HG02970 (cell line): ENCODE measurements around the gene COX4I2.

Experiments used
- ATAC-seq: cut with Tn5 transposase; IDR thresholded peaks from one replicate; pipeline ENCODE4 v1.9.1; 2021; ENCODE audit warnings: mild to moderate bottlenecking, moderate library complexity, moderate number of reproducible peaks; ENCODE audit not compliant: unreplicated experiment, low FRiP score

COX4I2 gene

GRCh38 chr20:31674895-31675827 is 37.4 kb downstream of the COX4I2 start:
- ATAC-seq = no peak

DNA sequence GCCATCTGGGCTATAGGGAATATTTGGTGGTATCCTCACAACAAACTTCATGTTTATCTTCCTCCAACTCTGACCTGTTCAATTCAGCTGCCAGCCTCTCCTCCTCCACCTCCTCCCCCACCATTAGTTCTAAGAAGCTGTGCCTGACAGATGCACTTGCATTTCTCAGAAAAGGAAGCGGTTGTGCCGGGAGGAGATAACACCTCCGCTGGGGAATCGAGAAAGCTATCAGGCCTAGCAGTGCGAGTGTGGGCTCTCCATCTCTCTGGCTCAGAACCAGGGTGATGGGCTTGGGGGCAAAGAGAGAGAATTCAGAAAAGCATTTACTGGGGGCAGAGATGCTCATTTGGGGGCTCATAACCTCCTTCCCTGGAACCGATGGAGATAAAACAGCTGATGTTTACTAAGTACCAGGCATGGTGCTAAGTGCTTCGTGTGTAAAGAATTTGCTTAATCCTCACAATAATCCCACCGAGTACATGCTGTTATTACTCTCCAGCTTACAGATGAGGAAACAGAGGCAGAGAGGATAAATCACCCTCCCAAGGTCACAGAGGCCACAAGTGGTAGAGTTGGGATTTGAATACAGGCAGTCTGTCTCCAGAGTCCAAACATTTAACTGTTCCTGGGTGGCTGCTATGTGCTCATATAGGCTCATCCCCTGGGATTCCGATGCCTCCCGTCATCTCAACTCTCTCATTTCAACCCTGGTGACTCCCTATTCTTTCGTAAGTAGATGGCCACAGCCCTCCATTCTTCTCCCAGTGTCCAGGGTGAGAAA is 38.3 kb downstream of the COX4I2 start:
- no peak for ATAC-seq

DNA sequence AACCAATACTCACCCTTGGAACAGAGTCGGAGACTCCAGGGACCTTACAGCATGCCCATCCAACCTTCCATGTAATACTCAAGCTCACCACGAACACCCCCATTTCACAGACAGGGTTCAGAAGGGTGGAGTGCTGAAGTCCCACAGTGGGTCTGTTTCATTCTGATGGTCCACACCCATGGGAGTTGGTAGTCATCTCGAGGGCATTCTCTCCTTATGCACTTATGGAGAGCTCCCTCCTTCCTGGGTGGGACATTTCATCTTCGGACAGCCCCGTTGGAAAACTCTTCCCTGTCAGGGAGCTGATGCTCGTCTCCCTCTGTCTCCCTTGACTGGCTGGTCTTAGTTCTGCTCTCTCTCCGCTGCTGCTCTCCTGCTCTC is 38.9 kb downstream of the COX4I2 start:
- ATAC-seq = no peak

DNA sequence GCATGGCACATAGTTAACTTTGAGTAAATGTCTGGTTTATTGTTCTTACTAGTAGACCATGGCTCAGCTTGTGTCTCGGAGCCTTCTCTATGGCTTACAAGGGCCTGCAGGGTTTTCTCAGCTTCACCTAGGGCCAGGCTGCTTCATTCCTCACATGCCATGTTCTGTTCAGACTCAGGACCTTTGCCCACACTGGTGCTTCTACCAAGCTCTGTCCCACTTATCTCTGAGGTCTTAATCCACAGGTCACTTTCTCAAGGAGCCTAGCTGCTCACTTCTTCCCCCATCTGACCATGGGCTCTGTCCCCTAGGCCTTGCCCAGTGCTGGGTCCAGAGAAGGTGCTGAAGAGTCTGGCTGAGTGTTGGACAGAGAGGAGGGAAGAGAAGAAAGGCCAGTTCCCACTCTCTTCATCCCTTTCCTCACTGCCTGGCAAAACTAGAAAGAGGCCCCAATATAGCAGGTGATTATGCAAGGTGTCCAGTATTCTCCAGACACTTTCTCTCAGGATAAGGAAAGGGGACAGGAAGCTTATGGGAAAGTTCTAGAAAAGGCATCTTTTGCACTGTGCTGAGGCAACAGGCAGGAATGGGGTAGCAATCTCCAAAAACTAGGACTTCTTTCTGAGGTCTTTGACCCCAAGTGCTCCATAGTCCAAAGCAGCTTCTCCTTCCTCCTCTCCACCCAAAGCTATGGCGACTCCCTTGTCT is 40.0 kb downstream of the COX4I2 start:
- no peak for ATAC-seq

GRCh38 chr20:31678389-31679356 is 41.0 kb downstream of the COX4I2 start:
- ATAC-seq = no peak

- ATAC-seq = no peak
These were observed 41.9 kb downstream of the COX4I2 start for GRCh38 chr20:31679357-31680285.

- no peak for ATAC-seq
These were observed 42.8 kb downstream of the COX4I2 start for GRCh38 chr20:31680286-31681127.

DNA sequence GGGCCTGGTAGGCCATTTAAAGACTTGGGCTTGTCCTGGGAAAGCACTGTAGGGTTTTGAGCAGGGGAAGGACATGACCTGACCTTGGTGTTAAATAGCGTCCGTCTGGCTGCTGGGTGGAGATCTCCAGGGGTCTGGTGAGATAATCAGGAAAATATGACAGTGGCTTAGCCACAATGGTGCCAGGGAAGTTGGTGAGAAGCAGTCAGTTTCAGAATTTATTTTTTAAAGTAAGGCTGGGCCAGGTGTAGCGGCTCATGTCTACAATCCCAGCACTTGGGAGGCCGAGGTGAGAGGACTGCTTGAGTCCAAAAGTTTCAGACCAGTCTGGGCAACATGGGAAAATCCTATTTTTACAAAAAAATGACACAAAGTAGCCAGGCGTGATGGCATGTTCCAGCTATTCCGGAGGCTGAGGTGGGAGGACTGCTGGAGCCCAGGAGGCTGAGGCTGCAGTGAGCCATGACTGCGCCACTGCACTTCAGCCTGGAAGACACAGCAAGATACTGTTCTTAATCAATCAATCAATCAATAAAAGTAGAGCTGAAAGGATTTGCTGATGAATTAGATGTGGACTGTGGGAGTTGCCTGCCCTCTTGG is 43.5 kb downstream of the COX4I2 start:
- no peak for ATAC-seq

DNA sequence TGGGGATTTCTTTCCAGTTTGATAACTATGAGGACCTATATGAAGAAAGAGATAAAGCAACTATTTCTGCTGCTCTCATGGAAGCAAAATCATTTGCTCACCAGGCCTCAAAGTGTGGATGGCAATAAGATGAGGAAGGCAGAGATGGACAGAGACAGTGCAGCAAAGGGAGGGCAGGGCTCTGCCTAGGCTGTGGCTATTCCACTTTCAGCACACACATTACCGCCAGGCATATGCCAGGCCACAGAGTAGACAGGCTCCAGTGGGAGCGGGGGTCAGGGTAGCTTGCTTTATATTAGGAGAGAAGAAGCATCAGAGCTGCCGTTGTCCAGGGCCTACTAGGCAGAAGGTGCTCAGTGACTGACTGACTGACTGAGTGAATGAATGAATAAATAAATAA is 44.1 kb downstream of the COX4I2 start:
- ATAC-seq = no peak

DNA sequence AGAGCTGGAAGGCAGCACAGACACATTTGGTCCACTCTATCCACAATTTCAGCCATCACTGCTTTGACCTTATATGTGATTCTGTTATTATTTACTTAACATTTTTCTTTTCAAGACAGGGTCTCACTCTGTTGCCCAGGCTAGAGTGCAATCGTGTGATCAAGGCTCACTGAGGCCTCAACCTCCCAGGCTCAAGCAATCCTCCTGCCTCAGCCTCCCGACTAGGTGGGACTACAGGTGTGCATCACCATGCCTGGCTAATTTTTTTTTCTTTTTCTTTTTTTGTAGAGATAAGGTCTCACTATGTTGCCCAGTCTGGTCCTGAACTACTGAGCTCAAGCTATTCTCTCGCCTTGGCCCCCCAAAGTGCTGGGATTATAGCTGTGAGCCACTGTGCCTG is 44.6 kb downstream of the COX4I2 start:
- no peak for ATAC-seq

GRCh38 chr20:31682927-31683326 is 45.2 kb downstream of the COX4I2 start:
- ATAC-seq = no peak

DNA sequence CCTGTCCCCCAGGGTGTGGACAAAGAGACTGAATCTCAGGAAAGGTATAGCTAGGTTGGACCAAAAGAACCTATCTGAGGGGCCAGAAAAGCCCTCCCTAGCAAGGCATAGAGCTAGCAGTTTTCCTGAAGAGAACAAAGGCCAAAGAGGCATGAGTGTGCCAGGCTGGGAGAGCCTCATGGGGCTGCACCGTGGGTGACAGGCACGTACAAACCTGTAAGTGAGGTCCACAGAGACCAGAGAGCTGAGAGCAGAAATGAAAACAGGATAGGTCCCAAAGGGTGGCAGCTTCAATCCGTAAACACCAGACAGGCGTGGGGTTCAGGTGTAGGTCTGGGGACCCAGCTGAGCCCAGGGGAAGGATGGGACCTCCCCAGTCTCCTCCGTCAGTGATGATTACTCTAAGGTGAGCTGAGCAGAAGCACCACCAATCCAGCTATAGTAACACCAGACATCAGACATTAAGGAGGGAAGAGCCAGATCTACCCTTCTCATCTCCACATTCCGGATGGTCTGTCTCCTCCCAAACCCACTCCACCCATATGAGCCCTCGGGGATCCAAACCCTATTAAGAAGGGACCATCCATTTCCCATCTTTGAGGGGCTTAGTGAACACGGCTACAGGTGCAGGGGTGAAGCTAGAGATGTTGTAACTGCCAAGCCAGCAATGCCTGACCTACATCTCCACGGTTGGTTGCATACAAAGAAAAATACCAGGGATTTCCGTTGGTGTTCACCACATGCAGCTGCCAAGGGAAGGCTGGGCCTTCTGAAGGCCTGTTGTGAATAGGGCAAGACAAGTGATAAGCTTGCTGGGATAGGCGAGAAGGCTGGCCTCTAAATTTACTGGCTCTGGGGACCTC is 46.7 kb downstream of the COX4I2 start:
- no peak for ATAC-seq

DNA sequence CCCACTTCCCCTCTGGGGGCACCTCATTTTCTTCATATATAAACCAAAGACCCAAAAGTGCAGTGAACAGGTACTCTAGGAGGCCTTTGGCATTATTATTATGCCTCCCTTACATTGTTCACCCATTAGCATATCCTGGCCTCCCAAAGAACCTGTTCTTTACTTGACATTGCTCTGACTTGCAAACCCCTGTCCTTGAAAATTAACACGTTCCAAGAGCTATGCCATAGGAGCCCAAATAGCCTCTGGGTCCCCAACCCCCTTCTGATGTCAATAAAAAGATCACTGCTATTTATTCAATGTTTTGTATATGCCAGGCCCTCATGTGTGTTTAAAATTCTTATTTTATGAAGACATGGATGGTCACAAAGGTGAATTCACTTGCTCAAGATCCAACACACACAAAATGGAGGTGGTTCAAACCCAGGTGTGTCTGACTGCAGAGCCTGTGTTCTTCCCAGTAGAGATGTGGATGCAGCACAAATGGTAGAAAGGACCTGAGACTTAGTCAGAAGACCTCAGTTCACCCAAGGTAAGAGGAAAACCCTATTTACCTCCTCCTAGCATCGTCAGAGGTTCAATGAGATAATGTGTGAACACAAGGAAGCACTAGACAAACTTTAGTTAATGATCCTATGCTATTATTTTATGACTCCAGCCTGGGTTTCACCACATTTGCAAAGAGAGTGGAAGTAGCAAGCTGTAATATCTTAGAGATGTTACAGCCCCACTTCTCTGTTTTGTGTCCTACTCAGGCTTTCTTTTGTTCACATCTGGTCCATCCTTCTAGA is 48.3 kb downstream of the COX4I2 start:
- no peak for ATAC-seq

- no peak for ATAC-seq
These were observed 50.1 kb downstream of the COX4I2 start for GRCh38 chr20:31687777-31688176.

DNA sequence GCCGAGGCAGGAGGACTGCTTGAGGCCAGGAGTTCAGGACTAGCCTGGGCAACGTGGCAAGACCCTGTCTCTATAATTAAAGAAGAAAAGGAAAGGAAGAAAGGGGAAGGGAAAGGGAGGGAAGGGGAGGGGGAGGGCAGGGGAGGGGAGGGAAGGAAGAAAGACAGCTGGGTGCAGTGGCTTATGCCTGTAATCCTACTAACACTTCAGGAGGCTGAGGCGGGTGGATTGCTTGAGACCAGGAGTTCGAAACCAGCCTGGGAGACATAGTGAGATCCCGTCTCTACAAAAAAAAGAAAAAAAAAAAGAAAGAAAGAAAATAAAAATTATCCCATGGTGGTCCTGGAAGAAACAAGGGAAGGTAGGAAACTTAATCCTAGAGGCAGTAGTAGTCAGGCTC is 51.4 kb downstream of the COX4I2 start:
- ATAC-seq = no peak

DNA sequence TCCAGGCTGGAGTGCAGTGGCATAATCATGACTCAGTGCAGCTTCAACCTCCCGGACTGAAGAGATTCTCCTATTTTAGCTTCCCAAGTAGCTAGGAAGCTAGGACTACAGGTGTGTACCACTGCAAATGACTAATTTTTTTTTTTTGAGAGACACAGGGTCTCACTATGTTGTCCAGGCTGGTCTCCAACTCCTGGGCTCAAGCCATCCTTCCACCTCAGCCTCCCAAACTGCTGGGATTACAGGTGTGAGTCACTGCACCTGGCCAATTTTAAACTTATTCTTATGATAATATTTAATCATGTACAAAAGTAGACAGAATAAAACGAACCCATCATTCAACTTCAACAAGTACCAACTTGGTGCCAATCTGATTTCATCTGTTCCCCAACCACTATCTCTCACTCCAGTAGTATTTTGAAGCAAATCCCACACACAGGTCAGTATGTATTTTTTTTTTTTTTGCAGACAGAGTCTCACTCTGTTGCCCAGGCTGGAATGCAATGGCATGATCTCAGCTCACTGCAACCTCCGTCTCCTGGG is 52.5 kb downstream of the COX4I2 start:
- no peak for ATAC-seq
